GDM1 (cell line): ENCODE results near the gene IRF5.
"Not testable (repeated sequence)": the region's sequence is repeated elsewhere in the genome, so short reads cannot be mapped to it uniquely, and the experiment has no call there.

ENCODE experiments used
- DNase-seq: peaks from one replicate; lab custom pipeline; 2025; lab: John Stamatoyannopoulos, UW

Gene IRF5

DNA sequence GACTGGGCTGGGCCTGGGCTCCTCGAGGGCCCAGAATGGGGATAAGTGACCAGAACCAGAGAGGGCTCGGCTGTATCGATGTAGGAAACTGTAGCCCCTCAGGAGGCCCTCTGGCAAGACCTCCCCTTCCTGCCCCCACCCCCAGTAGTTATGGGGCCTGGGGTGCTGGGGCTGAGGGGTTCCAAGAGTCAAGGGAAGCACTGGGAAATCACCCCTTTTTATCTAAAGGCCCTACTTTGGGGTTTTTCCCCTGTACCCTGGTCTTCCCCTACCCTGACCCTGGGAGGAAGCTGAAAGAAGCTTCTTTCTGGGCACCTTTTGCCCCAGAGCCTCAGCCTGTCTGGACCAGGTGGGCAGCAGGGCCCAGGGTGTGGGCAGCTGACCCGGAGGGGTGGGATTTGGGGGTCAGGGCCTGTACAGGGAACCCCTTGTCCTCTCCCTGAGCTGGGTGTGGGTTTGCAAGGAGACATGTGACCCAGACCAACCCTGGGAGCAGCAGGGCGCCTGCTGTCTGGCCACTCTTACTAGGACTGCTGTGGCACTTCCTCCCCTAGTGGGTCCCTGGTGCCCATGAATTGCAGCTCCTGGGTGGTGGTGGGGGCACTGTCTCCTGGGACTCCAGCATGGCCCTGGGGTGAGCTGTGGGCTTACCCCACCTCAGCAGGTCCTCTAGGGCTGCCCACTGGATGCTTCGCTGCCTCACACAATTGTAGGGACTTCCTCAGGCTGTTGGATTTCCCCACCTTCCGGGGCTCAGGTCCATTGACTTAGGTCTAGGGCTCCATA lies 1.5 kb downstream of the IRF5 start:
- no peak for DNase-seq

DNA sequence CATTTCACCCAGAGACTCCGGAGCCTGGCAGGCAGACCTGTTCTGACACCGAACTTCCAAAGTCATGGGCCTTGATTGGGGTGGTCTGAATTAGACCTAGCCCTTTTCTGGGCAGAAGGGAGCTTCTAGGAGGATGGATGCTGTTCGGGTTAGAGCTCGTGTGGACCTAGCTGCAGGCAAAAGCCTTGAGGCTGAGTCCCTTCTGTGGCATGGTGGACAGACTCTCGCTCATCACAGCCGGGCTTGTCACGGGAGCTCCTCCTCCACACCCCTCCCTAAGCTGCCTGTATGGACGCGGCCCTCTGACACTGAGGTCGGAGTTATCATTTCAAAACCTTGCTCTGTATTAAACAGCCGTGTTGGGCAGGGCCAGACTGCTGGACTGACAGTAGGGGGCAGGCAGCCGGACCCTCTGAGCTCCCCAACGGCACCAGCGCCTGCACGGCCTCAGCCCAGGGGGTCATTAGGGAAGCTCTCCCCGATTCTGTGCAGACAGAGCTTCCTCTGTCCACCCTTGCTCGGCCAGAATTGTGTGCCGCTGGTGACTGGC lies 2.2 kb downstream of the IRF5 start:
- DNase-seq, result peak; percentile 58

DNA sequence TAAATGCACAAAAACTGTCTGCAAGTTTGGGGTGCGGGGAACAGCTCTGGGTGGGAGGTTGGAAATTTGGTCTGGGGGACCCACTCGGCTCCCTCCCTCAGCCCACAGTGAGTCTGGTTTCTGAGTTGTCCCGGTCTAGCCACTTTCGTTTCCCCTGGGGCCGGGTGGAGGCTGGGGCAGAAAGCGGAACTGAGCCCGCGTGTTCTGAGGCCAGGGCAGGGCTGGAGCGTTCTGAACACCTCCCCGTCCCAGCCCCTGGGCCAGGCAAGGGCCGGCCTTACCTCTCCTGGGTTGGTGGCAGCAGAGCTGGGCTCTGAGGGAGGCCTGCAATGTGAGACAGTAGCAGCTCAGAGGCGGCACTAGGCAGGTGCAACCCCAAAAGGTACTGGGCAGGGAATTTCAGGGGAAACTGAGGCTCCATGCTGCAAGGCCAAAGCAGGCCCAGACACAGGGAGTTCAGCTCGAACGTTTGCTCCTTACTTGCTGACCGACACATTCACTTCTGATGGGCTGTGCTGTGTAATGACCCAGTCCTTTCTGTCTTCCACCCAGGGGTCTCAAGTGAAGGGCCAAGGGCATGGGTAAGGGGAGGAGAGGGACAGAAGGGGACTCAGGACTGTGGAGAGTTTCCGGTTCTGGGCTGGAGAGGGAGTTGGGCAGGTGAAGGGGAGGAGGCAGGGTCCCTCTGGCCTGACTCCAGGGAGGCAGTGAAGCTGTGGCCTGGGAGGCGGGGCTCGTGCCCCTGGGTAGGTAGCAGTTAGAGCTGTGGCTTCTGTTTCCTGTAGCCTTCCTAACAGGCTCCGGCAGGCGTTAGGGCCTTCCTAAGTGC lies 3.0 kb downstream of the IRF5 start:
- DNase-seq, result peak; percentile 91

DNA sequence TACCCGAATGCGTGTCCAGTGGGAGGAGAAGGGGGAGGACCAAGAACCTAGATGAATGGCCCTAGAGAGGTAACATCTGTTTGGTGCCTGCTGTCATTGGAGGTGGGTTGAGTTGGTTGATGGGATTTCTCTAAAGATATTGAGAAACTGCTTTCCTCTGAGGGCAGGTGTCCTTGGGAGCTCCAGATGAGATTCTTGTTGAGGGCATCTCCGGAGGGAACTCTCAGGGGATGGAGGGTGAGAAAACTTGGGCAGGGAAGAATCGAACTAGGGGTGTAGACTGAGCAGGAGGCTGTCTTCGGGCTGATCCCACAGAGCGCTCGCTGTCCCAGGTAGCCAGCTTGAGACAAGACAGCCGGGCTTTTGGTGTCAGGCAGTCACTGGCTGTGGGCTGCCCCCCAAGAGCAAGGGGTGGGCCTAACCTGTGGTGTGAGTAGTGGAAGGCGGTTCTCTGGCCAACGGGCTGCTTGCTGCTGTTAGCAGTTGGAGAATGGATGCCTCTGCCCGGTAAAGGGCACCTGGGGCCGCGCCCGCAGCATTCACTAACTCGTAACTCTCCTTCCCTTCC lies 3.7 kb downstream of the IRF5 start:
- DNase-seq, result no peak

DNA sequence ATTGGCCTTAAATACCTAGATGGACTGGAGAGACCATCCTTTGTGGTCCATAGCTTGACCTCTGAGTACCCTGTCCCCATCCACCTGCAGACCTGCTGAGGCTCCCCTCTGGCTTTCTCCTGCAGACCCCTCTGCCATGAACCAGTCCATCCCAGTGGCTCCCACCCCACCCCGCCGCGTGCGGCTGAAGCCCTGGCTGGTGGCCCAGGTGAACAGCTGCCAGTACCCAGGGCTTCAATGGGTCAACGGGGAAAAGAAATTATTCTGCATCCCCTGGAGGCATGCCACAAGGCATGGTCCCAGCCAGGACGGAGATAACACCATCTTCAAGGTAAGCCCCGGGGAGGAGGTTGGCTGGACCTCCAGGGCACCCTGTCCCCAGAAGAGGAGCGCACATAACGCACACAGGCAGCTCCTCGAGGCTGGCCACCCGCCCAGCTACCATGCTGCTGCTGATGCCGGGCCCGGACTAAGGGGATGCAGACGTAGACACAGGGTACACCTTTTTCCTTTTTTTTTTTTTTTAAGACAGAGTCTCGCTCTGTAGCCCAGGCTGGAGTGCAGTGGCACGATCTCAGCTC lies 4.3 kb downstream of the IRF5 start:
- no peak for DNase-seq

DNA sequence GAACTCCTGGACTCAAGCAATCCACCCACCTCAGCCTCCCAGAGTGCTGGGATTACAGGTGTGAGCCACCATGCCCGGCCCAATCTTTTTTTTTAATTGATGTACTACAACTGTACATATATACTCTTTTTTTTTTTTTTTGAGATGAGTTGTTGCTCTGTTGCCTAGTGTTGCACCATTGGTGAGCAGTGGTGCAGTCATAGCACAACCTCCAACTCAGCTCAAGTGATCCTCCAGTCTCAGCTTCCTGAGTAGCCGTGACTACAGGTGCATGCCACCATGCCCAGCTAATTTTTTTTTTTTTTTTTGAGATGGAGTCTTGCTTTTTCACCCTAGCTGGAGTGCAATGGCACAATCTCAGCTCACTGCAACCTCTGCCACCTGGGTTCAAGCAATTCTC lies 5.5 kb downstream of the IRF5 start:
- not testable (repeated sequence) for DNase-seq

DNA sequence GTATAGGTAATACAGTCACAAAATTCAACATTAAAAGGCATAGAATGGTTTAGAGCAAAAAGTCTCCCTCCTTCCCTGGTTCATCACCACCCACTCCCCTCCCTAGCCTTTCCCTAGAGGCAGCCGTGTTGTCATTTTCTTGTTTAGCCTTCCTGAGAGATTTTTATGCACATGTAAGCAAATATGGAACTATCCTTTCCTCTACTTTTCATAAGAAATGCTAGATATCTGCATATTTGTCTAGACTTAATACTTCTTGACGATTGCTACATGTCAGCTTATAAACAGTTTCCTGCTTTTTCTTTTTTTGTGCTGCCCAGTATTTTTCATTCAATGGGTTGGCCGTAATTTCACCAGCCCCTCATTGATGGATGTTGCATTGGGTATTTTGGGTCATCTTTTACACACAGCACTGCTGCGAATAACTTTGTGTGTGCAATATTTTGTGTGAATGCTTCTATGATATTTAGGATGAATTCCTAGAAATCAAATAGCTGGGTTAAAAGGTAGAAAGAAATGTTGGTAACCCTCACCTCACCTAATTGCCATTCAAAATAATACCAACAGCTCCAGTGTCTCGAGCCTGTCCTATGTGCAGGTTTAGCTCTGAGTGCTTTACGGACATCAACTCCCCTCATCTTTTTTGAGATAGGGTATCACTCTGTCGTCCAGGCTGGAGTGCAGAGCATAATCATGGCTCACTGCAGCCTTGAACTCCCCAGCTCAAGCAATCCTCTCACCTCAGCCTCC lies 6.9 kb downstream of the IRF5 start:
- no peak for DNase-seq

DNA sequence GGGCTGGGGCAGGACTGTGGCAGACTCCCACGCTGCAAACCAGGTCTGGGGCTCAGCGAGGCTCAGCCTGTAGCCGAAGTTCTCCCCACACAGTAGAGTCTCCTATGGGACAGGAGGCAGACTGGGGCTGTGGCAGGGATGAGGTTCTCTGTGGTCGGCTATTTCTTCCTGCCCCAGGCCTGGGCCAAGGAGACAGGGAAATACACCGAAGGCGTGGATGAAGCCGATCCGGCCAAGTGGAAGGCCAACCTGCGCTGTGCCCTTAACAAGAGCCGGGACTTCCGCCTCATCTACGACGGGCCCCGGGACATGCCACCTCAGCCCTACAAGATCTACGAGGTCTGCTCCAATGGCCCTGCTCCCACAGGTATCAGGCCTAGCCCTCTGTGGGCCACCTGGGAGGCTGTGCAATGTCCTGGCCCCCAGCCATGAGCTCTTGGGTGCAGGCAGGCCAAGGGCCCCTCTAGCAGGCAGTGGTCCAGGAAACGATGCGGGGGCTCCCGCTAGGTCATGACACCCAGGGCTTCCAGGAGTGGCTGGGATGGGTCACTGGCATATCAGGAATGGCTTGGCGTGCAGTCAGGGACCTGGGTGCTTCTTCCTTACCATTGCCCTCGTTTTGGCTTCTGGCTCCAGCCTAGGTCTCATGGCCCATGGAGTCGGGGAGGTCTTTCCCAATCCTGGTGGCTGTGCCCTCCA lies 8.1 kb downstream of the IRF5 start:
- DNase-seq, result no peak

DNA sequence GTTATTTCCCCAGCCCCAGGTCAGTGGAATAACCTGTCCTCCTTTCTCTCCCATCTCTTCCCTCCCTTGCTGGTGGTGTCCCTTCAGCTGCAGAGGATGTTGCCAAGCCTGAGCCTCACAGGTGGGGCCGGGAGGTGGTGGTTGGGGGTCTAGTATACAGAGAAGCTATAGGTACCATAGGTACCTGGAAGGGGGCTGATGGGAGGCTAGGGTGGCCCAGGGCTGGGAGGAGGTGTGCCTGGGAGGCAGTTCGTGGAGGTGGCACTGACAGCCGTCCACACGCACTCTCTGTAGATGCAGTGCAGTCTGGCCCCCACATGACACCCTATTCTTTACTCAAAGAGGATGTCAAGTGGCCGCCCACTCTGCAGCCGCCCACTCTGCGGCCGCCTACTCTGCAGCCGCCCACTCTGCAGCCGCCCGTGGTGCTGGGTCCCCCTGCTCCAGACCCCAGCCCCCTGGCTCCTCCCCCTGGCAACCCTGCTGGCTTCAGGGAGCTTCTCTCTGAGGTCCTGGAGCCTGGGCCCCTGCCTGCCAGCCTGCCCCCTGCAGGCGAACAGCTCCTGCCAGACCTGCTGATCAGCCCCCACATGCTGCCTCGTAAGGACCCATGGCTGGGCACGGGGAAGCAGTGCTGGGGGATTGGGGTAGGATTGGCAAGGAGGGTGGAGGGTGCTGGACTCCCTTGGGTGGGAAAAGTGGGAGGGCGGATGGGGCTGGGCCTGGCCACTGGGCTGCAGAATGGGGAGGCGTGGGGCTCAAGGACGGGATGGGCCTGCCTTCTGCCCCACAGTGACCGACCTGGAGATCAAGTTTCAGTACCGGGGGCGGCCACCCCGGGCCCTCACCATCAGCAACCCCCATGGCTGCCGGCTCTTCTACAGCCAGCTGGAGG lies 9.5 kb downstream of the IRF5 start:
- DNase-seq, result no peak

DNA sequence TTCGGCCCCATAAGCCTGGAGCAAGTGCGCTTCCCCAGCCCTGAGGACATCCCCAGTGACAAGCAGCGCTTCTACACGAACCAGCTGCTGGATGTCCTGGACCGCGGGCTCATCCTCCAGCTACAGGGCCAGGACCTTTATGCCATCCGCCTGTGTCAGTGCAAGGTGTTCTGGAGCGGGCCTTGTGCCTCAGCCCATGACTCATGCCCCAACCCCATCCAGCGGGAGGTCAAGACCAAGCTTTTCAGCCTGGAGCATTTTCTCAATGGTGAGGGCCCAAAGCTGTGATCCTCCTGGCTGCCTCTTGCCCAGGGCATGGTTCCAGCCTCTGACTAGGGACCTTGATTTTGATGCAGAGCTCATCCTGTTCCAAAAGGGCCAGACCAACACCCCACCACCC lies 10.1 kb downstream of the IRF5 start:
- no peak for DNase-seq

DNA sequence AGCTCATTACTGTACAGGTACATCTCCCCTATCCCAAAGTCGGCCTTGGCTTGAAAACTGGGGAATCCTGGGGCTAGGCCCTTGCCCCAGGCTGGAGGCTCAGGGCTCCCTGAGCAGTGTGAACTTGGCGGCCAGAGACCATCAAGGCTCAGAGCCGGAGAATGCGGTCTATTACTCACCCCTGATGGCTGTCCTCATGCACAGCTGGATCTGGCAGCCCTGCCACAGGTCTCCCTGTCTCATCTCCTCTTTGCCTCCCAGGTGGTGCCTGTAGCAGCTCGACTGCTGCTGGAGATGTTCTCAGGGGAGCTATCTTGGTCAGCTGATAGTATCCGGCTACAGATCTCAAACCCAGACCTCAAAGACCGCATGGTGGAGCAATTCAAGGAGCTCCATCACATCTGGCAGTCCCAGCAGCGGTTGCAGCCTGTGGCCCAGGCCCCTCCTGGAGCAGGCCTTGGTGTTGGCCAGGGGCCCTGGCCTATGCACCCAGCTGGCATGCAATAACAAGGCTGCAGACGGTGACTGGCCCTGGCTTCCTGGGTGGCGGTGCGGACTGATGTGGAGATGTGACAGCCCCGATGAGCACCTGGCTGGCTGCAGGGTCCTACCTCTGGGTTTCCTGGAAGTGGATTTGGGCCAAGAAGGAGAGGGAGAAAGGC lies 10.7 kb downstream of the IRF5 start:
- no peak for DNase-seq

DNA sequence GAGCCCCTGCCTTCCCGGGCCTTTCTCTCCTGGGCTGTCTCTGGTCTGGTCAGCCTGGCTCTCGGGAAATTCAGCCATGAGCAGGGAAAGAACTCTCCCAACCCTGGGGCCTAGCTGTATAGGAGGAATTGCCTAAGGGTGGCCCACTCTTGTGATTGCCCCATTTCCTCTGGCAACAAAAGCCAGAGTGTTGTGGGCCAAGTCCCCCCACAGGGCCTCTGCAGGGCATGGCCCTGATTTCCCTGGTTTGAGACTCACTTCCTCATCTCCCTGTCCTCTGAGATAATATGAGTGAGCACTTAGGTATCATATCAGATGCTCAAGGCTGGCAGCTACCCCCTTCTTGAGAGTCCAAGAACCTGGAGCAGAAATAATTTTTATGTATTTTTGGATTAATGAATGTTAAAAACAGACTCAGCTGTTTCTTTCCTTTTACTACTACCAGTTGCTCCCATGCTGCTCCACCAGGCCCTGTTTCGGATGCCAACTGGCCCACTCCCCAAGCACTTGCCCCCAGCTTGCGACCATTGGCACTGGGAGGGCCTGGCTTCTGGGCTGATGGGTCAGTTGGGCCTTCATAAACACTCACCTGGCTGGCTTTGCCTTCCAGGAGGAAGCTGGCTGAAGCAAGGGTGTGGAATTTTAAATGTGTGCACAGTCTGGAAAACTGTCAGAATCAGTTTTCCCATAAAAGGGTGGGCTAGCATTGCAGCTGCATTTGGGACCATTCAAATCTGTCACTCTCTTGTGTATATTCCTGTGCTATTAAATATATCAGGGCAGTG lies 11.4 kb downstream of the IRF5 start:
- no peak for DNase-seq

DNA sequence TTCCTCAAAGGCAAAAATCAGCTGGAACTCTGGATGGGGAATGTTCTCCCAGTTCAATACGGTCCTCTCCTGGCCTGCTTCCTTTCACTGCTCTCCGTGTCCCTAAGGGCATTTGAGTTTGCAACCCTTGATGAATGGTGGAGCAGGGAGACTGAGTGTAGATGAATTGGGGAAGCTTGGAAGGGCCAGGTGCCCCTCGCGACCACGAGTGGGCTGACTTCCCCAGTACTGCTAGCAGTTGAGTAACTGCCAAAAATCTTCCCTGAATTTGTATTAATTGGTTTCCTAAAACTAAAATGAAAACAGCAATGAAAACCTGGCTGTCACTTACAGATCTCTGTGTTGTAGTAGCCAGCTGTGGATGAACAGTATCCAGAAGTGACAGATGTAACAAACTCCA lies 13.6 kb downstream of the IRF5 start:
- no peak for DNase-seq

DNA sequence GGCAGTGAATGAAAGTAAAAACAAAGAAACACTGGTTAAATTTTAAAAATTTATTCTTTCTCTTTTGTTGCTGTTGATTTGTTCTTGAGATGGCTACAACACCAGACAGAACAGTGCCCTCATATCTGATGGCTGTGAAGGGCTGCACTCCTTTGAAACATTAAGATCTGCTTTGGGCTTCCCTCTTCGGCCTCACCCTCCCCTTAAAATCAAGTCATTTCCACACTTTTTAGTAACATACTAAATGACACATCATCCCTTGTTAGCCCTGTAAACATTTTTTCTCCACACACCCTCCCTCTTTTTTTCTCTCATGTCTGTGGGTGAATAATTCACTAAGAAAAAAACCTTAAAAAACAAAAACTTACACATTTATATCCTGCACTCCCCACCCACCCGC lies 16.4 kb downstream of the IRF5 start:
- DNase-seq, result no peak

DNA sequence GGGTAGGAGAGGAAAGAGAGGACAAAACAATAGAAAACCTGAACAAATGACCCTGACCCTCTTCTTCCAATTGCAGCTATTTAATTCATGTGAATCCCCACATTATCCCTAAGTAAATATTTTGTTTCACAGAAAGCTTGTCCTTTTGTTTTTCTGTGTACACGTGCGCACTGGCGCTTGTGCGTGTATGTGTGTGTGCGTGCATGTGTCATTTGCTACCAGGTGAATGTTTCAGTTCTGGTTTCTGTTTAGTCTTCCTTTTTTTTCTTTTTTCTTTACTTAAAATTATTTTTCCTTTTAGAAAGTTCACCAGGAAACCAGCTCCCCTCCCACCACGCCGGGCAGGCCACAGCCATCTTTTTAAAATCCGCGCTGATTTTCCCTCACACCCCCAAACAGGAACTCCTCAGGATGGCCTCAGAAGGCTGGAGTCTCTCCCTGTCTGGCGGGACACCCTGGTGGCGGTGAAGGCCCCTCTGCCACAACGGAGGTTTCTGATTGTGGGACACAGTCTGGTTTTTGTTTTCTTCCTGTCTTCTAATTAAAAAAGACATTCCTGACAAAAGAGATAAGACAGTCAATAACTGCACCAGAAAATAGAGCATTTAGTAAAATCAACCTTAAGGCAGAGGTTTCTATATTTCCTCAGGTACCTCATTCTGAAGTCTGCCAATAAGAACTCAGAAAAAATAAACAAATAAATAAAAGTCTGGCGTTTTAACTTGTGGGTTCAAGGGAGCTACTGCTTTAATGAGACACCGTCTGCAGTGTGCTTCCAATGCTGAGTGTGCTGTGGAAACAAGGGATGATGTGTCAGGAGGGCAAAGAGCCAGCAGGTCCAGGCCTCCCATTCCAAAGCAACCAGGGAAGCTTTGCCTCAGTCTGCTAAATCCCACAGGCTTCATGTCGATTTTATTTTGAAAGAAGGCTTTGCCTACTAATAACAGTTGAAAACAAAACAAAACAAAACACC lies 17.4 kb downstream of the IRF5 start:
- DNase-seq, result no peak

DNA sequence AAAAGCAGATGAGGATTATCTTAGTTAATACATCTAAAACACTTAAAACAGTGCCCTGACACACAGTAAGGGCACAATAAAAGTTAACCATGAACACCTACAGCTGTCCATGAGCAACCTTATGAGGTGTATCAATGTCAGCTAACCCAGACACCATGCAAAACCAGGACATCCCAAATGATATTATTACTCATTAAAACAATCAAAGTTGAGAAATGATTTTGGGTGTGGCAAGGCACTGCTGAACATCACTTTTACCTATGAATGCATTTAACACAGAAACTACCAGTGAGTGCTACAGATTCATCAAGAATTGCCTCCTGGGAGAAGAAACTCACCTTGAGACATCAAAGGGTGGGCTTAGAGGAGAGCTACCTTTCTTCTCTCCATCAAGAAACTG lies 18.3 kb downstream of the IRF5 start:
- DNase-seq, result no peak

DNA sequence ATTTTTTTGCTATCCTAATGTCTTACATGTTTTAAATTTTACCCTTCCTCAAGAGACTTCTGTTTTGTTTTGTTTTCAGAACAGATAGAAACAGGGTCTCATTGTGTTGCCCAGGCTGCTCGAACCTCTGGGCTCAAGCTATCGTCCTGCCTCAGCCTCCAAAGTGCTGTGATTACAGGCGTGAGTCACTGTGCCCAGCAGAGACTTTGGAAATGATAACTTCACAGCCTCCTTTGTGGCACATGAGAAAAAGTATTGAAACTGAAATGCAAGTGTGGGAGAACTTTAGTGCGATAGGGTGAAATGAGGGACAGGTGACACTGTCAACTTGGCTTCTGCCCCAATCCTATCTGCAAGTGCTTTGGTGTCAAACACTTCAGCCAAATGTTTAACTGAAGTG lies 21.6 kb downstream of the IRF5 start:
- DNase-seq, result no peak
